IPS-NIHi7 (cell line): ENCODE data around the gene SLC25A43.
"Not testable (repeated sequence)": the region's sequence is repeated elsewhere in the genome, so short reads cannot be mapped to it uniquely, and the experiment has no call there.

Experiments used
- DNase-seq: peaks from one replicate; pipeline ENCODE4 v3.0.0; 2012; ENCODE audit warnings: mixed read lengths; ENCODE audit errors: extremely low spot score

Gene SLC25A43

DNA sequence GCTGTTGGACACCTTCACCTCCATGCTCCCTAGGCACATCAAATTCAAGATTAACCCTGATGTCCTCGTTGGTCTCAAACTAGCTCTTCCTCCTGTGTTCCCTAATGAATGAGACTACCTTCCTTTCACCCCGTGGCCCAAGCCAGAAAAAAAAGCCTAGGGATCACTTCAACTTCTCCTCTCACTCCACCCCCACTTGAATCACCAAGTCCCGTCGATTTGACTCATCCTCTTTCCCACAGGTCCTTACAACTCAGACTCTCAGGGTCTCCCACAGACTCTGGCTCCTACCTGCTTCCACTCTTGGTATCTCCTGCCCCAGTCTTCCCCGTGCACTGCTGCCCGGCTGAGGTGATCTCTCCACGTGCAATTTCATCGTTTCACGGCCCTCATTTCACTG is 8.5 kb downstream of the SLC25A43 start:
- no peak for DNase-seq

DNA sequence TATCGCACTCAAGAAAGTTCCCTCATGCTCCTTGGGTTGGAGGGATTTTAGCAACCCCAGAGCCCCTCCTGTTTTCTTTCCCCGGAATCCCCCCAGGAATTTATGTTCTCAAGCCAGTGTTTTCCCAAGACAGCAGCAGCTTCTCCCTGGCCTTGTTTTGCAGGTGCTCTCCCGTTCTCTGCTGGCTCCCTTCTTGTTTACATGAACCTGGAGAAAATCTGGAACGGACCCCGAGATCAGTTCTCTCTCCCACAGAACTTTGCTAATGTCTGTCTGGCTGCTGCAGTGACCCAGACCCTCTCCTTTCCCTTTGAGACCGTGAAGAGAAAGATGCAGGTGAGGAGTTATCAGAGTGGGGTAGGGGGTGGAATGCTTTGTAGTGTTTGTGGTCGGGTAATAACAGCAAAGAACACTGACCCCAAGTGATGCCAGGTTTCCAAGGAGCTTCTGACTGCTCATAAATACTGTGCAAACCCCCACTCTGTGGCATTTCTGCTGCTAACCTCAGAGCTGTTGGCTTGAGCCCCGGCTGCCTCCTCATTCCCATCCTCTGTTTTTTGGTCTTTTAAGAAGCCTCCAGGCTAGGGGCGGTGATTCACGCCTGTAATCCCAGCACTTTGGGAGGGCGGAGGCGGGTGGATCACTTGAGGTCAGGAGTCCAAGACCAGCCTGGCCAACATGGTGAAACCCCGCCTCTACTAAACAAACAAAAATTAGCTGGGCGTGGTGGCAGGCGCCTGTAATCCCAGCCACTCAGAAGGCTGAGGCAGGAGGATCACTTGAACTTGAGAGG is 11.1 kb downstream of the SLC25A43 start:
- DNase-seq: no peak

DNA sequence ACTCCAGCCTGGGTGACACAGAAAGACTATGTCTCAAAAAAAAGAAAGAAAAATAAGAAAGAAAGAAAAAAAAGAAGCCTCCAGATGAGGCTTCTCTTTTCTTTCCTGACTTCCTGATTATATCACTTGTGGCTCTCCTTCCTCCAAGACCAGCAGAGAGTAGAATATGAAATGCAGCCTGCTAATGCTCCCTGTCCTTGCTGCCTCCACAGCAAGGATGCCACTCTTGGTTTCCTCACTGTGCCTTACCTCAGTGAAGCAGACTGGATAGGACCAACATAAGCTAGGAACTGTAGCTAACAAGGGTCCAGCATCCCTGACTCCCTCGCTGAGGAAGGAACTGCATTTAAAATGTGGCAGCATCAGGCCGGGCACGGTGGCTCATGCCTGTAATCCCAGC is 11.7 kb downstream of the SLC25A43 start:
- no peak for DNase-seq

DNA sequence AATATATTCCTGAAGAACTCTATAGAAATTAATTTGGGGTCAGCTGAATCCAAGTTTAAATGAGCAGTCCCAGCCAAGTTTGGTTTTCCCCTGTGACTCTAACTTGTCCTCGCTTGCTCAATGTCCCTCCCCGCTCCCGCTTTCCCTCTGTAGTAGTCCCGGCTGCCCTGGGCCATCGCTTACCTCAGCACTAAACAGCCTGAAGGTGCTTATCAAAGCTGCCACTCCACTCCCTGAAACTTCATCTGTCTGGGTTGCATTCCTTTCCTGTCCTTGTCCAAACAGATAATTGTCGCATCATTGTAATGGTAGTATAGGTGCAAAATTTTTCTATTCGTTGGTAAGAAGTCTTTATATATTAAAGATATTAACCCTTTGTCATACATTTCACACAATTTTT is 12.8 kb downstream of the SLC25A43 start:
- DNase-seq: no peak

DNA sequence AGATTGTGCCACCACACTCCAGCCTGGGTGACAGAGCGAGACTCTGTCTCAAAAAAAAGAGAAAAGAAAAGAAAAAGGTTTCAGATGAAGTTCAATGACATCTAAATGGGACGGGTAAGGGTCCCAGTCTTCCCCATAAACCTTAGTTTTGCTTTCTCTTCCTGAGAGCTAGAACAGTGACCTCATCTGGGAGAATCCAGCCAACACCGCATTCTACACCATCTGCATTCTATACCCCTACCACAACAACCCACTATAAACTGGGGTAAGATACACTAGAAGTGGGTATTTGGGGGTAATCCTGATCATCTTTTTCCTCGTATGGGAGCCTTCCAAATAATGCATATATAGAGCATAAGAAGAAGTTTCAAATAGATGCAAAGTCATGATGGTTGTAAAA is 18.2 kb downstream of the SLC25A43 start:
- no peak for DNase-seq

DNA sequence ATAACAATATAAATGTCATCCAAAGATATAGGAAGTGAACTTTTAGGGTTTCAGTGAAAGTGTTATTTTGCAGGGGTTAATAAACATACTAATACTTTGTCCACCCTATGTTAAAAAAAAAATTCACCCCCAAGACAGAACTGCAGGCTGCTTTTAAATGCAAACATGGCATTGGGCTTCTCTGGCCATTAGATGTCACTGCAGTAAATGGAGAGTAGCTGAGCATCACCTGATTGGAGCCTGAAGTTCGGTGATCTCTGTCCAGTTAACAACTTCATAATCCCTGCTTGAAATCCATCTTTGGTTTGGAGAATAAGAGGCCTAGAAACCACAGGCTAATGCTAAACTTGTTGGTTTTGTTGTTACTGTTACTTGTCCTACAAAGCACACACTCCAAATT is 18.7 kb downstream of the SLC25A43 start:
- no peak for DNase-seq

DNA sequence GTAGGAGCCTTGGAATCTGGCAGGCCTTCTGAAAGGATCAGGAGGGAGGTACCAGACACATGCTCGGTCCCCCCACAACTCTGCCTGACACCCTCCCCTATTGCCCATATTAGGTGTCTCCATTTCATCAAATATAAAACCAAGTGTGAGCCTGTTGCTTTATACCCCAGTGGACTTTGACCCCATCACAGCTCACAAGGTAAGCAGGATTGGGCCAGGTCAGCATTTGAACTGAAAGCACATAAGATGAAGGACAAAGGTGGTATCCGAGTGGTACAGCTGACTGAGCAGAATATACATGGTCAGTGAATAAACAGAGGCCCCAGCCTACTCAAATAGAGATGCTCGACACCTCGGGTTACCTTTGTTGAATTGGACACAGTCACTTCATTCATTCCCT is 20.0 kb downstream of the SLC25A43 start:
- no peak for DNase-seq

DNA sequence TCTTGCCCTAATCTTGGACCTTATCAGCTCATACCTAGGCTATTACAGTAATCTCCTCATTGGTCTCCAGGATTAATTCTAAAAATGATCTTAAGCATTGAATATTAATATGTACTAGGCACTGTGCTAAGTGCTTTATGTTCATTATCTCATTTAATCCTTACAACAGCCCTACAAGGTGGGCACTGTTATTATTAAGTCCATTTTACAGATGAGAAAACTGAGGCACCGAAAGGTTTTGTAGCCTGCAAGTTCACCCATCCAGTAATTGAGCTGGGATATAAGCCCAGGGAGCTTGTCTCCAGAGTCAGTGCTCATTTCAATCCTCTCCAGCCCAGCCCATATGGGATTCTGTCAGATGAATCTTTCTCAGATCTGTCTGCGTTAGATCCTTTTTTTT is 20.8 kb downstream of the SLC25A43 start:
- no peak for DNase-seq

DNA sequence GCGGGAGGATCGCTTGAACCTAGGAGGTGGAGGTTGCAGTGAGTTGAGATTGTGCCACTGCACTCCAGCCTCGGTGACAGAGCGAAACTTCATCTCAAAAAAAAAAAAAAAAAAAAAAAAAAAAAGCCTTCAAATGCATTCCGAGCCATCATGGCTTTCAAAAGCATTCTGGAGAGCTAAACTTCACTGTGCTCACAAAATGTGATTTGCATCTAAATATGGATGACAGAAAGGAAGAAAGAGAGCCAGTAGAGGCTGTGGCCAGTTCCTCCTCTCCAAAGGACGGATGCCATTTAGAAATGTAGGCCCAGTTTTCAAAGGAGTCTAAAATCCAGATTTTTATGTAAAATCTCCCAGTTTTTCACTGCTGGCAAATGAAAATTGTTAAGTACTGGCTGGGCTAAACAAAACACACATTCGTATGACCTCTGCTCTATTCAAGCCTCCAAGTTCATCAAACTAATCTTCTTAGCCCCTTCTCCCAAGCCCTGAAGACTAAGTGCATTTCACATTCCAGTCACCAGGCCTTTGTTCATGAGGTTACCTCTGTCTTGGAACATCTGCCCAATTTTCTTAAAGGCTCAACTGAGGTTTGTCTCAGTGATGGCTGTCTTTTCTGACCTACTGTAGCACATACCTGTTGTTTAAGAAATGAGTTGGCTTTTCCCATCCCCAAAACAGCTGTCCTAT is 22.0 kb downstream of the SLC25A43 start:
- DNase-seq: no peak

DNA sequence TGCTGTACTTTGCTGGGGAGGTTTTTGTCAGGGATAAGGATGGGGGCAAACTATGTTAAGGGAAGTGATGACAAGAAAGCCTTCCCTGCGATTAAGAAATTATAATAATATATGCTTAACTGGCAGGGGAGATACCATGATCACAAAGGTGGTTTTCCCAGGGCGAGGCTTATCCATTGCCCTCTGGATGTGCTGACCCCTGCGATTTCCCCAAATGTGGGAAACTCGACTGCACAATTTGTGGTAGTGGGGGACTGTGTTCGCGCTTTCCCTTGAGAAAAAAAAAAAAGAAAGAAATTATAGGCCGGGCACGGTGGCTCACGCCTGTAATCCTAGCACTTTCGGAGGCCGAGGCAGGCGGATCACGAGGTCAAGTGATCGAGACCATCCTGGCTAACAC is 24.5 kb downstream of the SLC25A43 start:
- no peak for DNase-seq

DNA sequence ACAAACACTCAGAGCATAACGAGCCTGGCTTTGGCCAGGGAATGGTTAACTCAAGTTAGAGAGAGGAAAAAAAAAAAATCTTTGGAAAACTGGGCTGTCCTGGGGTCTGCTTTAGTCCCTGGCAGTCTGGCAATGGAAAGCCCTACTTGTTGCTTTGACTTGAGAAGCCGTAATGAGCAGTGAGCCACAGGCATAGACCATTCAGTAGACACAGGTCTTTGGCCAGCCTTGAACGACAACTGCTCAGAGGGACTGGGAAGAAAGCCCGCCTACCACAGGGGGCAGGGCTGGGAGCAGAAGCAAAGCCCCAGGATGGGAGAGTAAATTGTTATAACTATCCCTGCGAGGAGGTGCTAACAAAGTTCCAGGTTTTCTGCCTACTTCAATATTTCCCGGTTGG is 25.9 kb downstream of the SLC25A43 start:
- DNase-seq: no peak

DNA sequence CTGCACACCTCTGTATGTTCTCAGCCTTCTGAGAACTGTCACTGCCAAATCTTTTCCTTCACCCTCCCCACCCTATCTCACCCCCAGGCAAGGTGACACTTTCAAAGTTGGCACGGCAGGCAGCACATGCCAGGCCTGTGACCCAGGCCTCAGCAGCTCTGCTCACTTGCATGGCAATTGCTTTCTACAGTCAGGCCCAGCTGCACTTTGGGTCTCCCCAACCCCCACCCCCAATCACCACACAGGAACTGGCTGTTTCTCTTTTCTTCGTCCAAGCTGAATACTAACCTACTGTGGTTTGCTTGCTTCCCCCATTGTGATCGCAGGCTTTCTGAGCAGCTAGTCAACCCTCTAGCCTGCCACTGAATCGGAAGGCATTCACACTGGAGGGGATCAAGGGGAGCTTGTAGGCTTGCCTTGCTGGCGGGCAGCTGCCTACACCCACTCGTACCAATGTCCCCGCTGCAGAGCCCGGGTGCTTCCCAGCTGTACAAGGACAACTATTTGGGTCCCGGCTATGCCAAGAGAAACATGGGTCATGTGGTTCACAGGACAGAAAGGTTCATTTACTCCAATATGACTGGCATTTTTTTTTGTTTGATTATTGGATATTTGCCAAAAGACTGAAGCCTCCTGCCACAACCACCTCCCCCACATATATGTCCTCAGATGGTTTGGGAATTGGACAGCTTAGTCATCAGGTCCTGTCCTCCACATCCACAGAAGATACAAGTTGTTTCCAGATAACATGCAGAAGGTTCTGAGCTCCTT is 28.1 kb downstream of the SLC25A43 start:
- DNase-seq: no peak

DNA sequence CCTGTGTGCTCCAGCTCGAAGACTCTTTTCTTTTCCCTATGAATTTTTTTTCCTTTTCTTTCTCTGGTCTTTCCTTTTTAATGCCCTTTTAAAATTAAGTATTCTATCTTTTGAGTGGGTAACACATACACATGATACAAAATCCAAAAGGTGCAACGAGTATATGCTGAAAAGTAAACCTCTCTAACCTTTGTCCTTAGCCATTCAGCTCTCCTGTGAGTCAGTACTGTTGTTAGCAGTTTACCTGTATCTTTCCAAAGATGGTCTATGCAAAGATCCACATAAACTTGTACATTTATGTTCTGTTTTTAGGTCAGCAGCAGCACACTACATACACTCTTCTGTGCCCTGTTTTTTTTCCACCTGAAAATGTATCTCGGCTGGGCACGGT is 28.7 kb downstream of the SLC25A43 start:
- DNase-seq: no peak

DNA sequence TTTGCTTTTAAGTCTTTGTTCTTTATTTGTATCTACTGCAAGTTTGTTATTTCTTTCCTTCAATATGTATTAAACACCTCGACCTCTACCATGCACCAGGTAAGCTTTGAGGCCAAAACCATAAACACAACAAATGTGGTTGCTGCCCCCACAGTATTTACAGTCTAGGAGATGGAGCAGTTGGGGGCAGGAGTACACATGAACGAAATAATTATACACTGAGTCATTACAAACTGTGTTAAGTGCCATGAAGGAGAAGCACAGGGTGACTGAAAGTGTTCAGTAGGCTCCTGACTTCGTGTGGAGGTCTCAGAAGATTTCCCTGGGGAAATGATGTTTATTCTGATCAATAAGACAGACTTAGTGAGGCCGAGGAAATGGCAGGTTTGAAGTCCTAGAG is 30.3 kb downstream of the SLC25A43 start:
- DNase-seq: no peak

DNA sequence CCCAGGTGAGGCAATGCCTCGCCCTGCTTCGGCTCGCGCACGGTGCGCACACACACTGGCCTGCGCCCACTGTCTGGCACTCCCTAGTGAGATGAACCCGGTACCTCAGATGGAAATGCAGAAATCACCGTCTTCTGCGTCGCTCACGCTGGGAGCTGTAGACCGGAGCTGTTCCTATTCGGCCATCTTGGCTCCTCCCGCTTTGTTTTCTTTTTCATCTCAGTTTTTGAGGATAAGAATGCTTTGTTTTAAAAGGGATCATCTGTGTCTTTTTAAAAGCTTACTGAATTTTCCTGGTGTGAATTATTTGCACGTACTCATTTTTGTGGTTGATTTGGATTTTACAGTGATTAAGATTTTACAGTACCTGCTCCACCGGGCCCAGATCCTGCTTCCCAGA is 42.2 kb downstream of the SLC25A43 start:
- DNase-seq: not testable (repeated sequence)

DNA sequence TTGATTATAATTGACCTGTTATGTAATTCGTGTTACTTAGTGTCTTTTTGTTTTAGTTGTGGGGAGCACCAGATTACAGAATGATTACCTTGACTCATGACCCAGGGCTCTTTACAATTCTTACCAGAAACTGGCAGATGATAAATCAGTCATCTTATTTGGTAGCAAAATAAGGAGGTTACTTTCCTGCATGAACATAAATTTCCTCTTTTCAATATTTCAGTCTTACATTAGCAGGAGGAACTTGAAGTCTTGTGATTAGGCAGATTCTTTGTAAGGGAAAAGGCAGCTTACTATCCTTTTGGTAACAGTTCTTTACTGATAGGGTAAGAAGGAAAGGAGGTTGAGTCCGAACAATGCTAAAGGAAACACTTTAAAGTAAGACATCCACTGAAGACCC is 43.1 kb downstream of the SLC25A43 start:
- no peak for DNase-seq

DNA sequence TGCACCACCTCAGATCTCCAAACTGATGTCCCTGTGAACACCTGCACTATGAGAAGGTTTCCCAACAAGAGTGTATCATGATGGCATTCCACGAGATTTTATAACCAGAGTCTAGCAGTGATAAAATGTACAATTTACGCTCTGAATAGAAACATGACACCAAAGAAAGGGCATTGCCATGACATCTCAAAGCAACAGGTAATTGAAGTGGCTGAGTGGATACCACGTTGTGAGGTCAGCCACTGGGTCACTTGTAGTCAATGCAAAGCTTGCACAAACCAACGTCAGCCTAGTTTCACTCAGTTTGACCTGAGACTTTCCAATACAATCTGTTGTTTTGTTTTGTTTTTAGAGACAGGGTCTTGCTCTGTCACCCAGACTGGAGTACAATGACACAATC is 54.1 kb downstream of the SLC25A43 start:
- no peak for DNase-seq

DNA sequence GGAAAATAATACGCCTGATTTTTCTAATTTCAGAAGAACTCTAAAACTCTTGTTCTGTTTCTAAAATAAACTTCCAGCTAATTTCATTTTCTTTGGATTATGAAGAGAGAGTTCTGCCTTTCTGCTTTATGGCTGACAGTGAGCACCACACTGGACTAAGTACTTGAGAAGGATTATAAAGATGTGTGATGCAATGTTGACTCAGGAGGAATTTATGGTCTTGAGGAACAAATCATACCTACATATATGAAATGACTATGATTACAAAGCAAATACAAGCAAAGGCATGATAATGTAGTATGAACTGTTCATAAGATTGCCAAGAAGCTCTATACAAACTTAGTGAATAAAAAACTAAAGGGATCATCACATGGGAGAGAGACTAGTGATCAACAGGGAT is 56.1 kb downstream of the SLC25A43 start:
- no peak for DNase-seq

DNA sequence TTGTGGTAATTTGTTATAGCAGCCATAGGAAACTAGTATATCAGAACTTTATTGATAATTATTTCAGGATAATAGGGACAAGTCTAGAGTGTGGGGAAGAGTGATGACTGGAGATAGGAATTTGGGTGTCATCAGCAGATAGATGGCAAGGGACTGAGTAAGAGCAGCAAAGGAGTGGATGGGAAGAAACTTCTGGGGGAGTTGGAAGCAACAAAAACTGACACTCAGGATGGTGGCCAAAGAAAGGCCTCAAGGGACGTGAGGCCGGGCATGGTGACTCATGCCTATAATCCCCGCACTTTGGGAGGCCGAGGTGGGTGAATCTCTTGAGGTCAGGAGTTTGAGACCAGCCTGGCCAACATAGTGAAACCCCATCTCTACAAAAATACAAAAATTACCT is 60.0 kb downstream of the SLC25A43 start:
- no peak for DNase-seq

DNA sequence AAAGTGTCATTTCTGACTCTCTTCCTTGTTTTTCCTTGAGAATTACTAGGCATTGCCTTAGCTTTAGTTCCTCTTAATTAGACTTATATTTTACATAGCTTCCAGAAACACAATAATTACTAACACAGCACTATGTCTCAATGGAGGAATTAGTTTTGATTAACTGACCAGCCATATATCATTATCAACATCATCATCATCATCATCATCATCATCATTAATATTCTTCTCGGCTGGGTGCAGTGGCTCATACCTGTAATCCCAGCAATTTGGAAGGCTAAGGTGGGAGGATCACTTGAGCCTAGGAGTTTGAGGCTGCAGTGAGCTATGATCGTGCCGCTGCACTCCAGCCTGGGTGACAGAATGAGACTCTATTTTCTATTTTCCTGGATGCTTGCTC is 66.4 kb downstream of the SLC25A43 start:
- DNase-seq: no peak

DNA sequence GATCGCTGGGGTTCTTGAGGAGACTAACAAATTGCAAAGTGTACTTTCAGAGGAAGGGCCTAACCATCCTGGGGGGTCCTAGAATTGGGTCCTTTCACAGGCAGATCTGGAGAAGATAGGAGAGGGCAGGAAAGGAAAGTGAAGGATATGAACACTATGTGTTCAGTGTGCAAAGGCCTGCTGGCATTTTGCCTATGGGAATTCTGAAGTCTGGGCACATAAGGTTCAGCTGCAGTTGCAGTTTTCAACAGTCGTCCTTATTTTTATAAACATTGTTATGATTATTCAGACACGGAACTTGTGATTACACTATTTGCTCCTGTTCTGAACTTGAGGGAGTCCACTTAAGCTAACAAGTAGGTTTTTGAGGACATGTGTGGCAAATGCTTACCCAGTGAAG is 67.8 kb downstream of the SLC25A43 start:
- no peak for DNase-seq

DNA sequence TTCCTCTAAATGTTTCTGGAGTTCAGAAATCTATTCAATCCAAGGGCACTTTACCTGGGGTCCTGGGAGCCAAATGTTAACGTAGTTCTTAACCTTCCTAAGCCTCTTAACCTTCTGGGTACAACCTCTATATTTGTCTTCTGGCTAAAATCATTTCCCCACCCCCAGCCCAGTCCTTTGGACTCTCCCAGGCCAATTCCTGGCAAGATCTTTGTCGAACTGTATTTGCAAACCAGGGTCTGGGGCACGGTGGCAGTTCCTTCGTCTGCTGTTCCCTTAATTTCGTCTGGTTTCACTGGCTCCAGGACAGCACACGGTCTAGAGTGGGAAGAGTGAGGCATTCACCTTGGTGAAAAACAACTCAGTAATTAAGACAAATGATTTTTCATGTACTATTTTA is 68.3 kb downstream of the SLC25A43 start:
- DNase-seq: no peak
